HG03139 (cell line): ENCODE results near the gene PTCSC3.

Source experiments
- ATAC-seq: cut with Tn5 transposase; IDR thresholded peaks from one replicate; pipeline ENCODE4 v1.9.1; 2021; ENCODE audit not compliant: unreplicated experiment

PTCSC3 gene

DNA sequence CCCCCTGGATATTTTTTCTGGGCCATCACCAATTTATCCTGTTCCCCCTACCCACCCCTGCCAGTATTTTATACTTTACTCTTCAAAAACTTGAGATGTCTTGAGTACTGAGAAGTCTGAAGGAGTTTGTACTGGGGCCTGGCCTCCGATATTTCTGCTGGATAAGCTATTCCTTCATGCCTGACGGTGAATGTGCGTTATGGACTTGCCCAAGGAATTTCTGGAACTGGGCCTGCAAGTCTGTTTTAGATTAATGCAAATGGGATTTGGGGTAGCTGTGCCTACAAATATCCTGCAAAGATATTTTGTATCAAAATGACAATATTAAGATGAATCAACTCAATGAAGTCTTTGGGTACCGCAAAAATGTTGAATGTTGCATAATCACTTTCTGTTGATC, at the start of gene PTCSC3:
PTCSC3 (minus strand) TSS at position 199 of the 400 bp plus-strand sequence.
- ATAC-seq: no peak

DNA sequence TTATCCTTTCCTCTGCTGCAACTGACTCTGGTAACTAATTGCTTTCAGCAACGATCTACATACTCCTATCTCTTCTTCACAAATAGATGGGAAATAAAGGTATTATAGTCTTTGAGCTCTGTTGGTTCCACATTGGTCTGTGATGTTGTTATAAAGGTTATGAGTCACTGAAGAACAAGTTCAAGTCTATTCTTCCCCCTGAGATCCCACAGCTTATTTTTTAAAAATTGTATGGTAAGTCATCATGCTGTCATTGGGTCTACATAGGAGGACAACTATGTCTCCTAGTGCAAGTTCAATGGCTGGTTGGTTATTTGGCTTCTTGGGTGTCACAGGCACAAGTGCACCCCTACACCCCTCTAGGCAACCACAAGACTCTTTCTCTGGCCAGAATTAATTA, 49.6 kb upstream of the PTCSC3 start:
- no peak for ATAC-seq

DNA sequence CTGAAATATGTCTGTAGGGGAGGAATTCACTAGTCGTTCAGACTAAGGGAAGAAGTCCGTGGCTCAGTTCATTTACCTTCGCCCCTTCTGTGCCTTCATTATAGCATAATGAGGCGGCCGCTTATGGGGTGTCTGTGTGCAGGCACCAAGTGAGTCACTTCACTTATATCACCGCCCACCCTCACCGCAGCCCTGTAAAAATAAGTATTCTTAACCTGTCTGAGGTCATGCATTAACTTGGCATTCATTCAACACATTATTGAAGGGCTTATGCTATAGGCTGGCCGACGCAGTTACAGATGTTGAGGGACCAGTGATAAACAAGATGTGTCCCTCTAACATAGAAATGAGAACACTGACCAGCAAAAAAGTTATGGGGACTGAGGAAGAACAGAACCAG, 47.7 kb upstream of the PTCSC3 start:
- ATAC-seq: no peak

DNA sequence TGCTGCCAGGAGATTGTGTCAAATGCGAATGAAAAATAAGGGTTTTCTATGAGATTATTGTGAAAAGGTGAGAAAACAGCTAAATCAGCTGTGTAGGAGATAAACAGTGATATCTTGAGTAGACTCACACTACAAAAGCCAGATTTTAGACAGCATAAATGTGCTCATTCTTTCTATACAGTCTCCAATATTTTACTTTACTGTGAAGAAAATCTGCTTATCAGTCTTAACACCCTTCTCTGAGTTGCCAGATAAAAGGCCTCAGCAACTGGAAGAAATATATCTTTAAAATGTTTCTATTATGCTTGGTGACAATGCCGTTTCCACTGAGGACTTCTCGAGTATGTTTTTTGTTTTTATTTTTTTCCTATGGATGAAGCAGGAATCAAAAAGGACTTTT, 47.0 kb upstream of the PTCSC3 start:
- ATAC-seq: no peak

DNA sequence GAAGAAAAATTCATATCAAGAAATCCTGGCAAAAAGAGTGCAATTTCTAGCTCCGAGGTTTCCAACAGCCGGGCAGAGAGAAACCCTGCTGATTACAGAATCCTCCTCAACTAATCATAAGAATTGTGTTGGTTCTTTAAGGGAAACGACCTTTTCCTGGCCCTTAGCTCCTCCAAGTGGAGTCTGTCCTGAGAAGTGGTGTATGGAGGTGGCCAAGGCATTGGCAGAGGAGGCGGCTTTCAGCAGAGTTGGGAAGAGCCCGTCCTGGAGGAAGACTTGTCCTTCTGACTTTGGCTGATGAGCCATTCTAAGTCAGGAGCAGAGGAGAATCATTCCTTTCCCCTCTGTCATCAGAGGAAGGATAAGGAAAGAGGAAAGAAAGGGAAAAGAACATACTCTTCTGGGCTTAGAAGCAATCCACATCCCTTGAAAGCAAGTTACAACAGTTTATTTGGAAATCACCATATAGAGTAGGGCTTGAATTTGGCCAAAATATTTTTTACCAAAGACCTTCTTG, 46.5 kb upstream of the PTCSC3 start:
- no peak for ATAC-seq

DNA sequence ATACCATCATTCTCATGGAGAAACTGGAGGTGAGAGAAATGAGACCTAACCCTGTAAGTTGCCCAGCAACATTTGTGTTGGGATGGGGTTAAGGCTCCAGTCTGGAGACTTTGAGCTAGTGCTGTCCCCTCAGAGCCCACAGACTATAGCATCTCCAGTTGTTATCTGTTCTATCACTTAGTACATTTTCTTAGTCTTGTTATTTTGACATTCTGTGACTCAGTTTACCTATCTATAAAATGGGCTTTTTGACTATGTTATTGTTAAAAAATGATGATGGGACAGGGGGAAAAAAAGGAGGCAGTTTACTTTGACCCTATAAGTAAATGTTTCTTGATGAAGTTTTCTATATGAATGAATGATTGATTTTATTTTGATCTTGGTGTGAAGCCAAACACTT, 45.8 kb upstream of the PTCSC3 start:
- ATAC-seq: no peak

DNA sequence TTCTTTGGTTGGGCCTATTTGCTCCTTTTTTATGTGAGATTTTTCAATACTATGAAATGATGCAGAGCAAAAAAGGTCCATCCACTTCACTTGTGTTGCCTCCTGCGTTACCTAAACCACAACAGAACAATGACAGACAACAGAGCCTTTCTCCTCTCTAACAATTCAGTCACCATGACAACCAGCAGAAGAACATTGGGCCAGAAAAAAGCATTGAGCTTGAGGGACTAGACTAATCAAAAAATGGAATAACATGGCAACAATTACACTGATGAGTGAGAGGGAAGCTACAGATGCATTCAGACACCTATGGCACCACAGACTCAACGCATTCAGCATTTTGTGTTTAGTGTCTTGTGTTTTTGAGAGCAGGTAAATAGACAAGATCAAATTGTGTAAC, 44.6 kb upstream of the PTCSC3 start:
- ATAC-seq: no peak

DNA sequence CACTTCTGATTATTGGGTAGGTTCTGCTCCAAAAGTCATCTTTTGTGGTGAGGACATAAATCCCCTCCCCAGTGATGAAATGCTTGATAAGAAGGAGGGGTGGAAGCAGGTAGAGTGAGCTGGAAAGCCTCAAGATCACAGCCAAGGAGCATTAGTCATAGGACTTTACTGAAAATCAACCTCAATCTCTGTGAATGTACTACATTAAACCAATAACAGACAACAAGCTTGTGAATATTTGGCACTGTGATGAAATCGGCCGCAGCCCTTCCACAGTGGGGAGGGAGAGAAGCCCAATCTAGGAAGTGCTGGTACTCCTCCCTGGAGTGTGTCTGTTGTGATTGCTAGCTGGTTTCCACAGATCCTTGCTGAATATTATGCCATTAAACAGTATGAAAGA, 41.2 kb upstream of the PTCSC3 start:
- no peak for ATAC-seq

DNA sequence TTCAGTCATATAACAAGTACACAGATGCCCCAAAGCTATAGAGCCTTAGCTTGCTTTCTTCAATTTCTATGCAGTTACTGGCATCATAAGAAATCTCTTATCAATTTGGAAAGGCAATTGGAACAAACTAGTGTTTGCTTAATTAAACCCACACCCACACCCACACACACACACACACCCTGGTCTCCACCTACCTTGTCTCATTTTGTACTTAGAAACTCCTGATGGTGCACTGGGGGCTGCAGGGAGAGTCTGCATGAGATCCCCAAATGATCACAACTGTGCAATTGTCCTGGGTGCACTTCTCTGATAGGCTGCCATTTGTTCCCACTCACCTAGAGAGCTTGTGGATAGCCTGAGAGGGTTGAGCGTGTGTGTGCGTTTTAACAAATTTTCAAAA, 40.5 kb upstream of the PTCSC3 start:
- no peak for ATAC-seq

DNA sequence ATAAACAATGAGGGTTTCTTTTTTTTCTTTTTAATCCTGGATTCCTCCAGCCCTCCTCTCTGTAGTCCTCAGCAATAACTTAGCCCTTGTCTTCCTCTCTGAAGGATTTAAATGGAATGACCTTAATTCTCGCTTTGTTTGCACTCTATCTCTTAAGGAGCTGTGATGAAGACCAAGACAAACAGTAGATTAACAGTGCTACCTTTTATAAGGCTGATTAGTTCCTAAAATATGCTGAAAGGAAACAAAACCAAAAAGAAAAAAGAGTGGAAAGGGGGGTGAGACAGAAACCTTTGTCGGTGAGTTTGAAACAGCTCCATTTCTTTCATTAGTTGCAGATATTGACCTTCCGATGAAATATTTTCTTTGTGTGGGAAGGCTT, 38.7 kb upstream of the PTCSC3 start:
- ATAC-seq: no peak

DNA sequence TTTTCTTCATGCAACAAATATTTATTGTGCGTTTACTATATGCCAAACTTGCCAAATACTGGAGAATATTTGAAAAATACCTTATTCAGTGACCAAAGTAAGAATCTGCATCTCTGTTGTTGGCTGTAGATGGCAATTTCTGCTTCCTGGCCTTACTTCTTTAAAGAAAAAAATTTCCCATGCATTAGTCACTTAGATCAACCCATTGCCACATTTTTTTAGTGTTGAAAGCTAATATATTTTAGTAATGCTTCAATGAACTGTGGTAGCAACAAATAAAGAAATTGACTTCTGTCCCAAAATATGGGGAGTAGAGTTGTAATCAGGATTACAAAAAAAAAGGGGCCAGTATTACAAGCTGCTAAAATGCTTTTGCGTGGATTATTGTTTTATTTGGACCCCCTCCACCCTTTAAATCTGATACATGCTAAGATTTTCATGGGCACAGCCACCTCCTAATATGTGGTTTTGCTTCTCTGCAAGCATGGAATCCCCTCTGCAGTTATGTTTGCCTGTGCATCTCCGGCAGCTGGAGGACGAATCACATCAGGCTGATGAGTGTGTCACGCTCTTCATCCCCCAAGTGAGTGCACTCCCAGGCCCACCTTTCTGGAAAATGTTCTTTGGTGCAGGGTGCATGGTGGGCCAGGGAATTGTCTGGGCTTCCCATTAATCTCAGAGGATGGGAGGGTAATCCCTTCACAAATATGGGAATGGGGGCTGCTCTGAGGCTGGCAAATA, 38.1 kb upstream of the PTCSC3 start:
- no peak for ATAC-seq

DNA sequence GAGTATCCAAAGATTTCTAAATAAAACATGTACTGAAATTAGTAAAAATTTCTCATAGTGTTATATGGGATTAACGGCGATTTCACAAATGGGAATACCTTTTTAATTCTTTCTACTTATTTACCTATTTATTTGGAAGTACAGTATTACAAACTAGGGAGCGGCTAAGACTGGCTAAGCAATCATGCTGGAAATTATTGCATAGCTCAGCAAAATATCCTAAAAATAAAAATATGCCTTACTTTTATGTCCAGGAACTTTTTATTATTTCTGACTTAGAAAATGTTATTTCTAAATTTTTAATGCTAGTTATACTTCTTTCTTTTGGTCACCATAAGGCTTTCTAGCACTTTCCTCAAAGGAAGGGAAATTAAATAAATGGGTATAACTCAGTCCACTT, 36.5 kb upstream of the PTCSC3 start:
- ATAC-seq: no peak

DNA sequence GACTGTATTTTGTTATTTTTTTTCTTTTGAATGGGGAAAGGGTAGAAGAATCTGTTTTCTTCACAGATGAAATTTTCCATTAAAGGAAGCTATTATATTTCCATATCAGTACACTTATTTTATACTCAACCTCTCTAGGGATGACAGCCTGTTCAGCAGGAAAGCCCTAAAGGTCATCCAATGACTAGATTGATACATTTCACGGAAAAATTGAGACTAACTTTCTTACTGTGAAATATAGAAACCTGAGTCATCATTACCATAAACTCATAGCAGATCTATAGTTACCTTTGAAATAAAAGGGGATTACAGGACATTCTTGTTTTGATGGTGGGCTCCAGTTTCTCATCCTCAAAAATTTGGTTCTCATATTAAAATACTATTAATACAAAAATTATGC, 36.1 kb upstream of the PTCSC3 start:
- no peak for ATAC-seq

DNA sequence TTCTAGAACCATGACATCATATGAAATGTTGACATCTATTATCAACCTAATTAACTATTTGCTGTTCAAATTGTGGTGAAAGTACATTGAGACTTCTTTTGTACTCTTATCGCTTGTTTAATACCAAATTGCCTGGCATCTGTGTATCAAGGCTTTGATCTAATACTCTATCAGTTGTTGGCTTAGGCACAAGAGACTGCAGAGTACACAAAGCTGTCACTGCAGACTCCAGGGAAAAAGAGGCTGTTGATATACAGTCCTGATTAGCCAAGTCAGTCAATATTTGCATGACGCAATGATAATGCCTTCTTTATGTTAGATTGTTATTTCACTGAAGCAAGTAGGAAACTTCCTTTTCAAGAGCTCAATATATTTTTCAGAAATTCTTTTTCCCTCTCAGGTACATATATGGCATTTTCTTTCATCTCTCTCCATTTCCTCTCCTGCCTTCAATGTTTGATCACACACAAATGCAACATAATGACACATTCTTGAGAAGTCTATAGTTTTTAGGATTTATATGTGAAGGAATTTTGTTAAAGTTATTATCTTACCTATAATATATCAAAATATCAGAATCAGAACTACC, 32.3 kb upstream of the PTCSC3 start:
- ATAC-seq: no peak

DNA sequence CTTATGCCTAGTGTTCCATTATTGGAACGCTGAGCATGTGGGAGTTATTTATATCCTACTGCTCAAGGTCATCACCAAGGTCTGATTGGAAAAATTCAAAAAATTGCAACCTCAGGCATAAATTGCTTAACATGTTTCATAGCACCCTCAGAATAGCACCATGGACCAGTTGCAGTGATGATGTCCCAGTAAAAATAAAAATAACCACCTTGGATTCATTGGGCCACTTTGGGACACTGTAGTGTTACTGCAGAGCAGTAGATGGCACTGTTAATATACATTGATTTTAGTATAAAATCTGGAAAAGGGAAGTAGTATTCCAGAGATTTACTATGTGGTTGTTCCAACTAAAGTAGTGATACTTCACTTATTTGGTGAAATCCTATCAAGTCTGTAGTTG, 31.0 kb upstream of the PTCSC3 start:
- ATAC-seq: no peak

DNA sequence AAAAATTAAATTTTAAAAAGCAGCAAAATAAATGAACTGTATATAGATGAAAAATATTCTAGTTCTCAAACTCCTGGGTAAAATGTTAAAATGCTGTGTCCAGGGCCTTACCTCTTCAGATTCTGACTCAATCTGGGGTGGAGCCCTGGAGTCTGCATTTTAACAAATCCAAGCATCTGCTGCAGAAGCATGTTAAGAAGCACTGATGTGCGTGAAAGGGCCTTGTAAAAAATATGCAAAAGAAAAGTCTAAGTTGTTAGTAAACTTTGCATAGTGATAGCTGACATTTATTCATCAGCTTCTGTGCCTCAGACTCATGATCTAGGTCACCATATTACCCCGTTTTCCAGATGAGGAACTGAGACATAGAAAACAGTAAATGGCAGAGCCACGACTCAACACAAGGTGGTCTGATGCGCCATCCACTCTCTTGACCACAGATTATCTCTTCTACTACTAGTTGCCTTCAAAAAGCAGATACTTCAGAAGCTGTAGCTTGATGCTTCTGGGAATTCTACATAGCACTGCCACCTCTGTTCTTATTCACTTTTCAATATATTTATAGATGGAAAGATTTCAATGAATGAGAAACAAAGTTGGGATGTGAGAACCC, 28.0 kb upstream of the PTCSC3 start:
- ATAC-seq: no peak

DNA sequence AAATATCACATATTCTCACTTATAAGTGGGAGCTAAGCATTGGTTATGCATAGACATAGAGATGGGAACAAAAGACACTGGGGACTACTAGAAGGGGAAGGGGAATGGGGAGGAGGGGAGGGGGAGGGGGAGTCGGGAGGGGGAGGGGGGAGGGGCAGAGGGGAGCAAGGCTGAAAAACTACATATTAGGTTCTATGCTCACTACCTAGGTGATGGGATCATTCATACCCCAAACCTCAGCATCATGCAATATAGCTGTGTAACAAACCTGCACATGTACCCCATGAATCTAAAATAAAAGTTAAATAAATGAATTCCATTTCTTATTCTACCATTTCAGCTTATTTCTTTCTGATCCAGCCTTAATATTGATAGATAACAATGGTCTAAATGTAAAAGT, 21.9 kb upstream of the PTCSC3 start:
- no peak for ATAC-seq

DNA sequence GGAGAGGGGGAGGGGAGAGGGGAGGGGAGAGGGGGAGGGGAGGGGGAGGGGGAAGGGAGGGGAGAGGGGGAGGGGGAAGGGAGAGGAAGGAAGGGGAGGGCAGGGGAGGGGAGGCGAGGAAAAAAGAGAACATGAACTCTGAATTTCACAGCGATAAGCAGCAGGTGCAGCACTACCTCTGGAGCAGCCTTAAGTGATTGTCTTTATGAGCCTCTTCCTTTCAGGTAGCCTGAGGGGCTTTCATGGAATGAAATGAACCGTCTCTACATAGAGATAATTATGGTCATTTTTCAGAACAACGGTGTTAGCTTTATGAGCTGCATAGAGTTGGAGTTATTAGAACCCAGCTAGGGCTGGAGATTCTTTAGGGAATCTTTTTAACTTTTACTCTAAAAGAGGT, 18.1 kb upstream of the PTCSC3 start:
- no peak for ATAC-seq

DNA sequence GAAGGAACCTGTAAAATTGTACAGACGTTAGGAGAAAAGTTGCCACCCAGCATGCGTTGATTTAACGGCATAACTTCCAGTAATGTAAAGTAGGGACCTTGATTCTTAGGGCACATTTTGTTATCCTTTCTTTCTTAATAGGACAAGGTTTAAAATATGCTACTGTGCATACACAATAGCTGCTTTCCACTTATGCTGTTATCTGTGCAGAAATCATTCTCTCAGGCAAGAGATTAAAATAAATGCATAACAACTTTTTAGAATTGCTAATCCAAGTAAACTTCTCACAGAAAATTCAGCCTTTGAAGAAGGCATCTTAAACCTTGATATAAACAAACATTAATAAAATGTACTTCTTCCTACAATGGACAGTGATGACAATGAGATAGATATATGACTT, 16.0 kb upstream of the PTCSC3 start:
- ATAC-seq: no peak

DNA sequence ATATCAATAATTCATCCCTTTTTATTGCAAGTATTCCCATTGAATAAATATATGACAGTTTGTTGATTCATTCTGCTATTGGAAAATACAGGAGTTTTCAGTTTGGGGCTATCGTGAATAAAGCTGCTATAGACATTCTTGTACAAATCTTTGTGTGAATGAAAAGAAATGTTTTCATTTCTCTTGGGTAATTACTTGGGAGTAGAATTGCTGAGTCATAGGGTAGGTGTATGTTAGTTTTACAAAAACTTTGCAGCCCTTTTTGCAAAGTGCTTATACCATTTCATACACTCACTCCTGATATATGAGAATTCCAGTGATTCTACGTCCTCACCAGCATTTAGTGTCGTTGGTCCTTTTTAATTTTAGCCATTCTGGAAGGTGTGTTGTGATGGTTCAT, 6.9 kb upstream of the PTCSC3 start:
- no peak for ATAC-seq

DNA sequence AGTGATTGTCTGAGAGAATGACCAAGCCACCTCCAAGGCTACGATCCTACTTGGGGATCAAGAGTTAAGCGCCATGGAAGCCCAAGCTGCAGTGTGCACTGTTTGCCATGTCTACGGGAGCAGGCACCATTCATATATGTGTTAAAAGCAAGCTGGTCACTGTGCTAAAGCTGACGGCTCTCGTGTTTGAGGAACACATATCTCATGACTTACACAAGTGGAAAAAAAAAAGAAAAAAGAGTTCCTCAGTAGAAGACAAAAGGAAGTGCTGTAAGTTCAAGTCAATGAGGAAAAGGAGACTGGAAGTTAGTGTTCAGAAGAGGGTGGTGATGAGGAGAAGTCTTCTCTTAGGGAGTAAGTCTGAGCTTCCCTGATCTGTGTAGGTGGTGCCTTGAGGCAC, 4.9 kb upstream of the PTCSC3 start:
- ATAC-seq: no peak

DNA sequence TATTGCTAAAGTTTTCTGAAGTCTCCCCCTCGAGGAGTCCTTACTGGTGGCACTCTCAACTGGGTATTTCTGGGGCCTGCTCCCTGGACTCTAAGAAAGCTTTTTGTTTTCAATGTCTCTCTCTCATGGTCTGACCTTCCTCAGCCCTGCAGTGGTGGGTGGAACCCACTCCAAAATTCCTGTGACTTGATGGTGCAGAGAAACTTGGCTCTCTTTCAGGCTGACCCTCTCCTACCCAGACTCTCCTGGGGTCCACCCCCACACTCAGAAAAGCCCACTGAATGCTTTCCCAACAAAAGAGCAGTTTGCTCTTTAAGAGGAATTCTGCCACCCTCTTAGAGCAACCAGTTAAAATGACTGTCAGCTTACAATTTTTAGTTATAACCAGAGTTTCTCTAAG, 967 bp upstream of the PTCSC3 start:
- ATAC-seq: no peak
